HL-60/S4 treated with retinoic acid at 250 ng/mL for 4 days and 3 days (cell line): ENCODE measurements around the gene PPM1K.

ENCODE experiments used
- in situ Hi-C: fragments of 300-500 bp; cut with MboI; formaldehyde crosslinking; loops from 2 replicates; pipeline ENCODE4 v1.7.0; 2022; ENCODE audit warnings: low sequenced_read_pairs

Gene PPM1K

GRCh38 chr4:88277711-88278225 is 6.6 kb downstream of the PPM1K start:
- in situ Hi-C loops, result no loop called here

- in situ Hi-C loops, result no loop called here
Measured at GRCh38 chr4:88276952-88277710, 7.2 kb downstream of the PPM1K start.

GRCh38 chr4:88275949-88276515 is 8.3 kb downstream of the PPM1K start:
- in situ Hi-C loops, result no loop called here

GRCh38 chr4:88275516-88275915 is 8.8 kb downstream of the PPM1K start:
- in situ Hi-C loops, result no loop called here

GRCh38 chr4:88268913-88269312 is 15.4 kb downstream of the PPM1K start:
- in situ Hi-C loops, result no loop called here

GRCh38 chr4:88264336-88264735 is 20.0 kb downstream of the PPM1K start:
- in situ Hi-C loops, result no loop called here

- in situ Hi-C loops, result no loop called here
Measured at GRCh38 chr4:88257726-88258125, 26.6 kb downstream of the PPM1K start.

- in situ Hi-C loops, result no loop called here
Measured at GRCh38 chr4:88255111-88255510, 29.2 kb downstream of the PPM1K start.

GRCh38 chr4:88251924-88252323 is 32.4 kb downstream of the PPM1K start:
- in situ Hi-C loops, result no loop called here

- in situ Hi-C loops, result no loop called here
Measured at GRCh38 chr4:88247148-88247547, 37.2 kb downstream of the PPM1K start.

GRCh38 chr4:88246600-88246999 is 37.8 kb downstream of the PPM1K start:
- in situ Hi-C loops, result no loop called here

- in situ Hi-C loops, result no loop called here
Measured at GRCh38 chr4:88244816-88245579, 39.4 kb downstream of the PPM1K start.

- in situ Hi-C loops, result no loop called here
Measured at GRCh38 chr4:88244056-88244455, 40.3 kb downstream of the PPM1K start.

GRCh38 chr4:88242144-88242543 is 42.2 kb downstream of the PPM1K start:
- in situ Hi-C loops, result no loop called here

- in situ Hi-C loops, result no loop called here
Measured at GRCh38 chr4:88240297-88240714, 44.1 kb downstream of the PPM1K start.

- in situ Hi-C loops, result no loop called here
Measured at GRCh38 chr4:88230969-88231771, 53.2 kb downstream of the PPM1K start.

GRCh38 chr4:88230461-88230891 is 53.9 kb downstream of the PPM1K start:
- in situ Hi-C loops, result no loop called here

- in situ Hi-C loops, result no loop called here
Measured at GRCh38 chr4:88227734-88228133, 56.6 kb downstream of the PPM1K start.

- in situ Hi-C loops, result no loop called here
Measured at GRCh38 chr4:88226143-88226542, 58.2 kb downstream of the PPM1K start.

GRCh38 chr4:88225232-88226105 is 58.9 kb downstream of the PPM1K start:
- in situ Hi-C loops, result no loop called here
